Measurements from ENCODE around the gene NOL7.
A peak's percentile ranks its signal among the peaks of the same experiment; 100 is the strongest.

Gene NOL7

DNA sequence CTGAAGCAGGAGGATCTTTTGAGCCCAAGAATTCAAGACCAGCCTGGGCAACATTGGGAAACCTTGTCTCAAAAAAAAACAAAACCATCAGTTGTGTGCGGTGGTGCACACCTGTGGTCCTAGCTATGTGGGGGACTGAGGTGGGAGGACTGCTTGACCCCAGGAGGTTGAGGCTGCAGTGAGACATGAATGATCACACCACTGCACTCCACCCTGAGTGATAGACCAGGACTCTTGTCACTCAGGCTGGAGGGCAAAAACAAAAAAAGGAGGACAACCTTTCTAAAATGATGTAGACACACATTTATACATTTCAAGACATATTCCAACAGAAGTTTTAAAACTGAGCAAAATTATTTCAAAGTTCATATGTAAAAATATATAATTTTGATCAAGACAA, 45.1 kb downstream of the NOL7 start:
- no peak for DNase-seq

DNA sequence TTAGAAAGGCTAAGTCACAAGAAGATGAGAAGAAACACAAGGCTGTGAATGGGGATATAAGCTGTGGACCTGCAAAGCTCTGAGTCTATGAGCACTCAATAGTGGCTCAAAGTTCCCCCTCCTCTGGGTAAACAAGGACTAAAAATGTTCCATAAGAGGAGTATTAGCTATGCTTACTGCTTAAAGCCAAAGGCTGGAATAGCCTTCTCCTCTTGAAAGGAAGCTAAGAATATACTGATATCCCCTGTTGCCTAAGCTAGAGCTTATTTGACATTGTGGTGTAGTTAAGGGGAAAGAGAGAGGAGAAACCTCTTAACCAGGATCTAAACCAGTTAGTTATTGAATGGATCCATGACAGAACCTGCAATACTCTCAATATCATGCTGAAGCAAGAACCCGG, 45.8 kb downstream of the NOL7 start:
- no peak for DNase-seq

DNA sequence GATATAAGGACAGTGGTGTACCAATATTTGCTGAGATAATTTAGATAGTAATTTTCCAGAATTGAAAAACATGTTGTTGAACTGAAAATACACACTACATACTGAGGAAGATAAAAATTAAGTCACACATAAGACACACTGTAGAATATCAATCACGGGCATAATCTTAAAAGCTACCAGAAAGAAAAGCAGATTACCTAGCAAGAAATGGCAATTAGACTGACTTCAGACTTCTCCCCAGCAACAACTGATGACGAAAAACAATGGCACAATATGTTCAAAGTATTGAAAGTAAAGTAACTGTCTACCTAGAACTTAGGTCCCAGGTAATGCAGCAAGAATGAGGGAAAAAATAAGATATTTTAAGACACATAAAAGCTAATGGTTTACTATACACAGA, 46.5 kb downstream of the NOL7 start:
- no peak for DNase-seq

DNA sequence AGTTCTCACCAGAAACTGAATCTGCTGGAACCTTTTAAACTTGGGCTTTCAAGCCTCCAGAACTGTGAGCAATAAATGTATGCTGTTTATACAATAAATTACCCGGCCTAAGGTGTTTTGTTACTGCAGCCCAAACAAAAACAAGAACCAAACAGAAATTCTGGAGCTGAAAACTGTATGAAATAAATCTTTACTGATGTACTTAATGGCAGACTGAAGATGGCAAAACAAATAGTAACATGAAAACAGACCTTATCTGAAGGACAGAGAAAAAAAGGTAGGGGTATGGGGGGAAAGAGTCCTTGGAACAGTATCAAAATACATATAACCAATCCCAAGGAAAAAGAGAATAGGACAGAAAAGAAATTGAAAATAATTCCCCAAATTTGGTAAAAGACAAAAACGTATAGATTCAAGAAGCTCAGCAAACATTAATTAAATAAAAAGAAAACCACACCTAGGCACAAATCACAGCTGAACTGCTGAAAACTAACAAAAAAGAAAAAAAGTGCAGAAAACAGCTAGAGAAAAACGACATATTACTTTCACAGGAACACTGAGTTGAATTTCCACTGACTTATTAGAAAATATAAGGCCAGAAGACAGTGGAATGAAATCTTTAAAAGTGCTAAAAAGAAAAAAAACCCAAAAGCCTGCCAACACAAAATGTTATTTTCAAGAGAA, 47.7 kb downstream of the NOL7 start:
- DNase-seq, result no peak

DNA sequence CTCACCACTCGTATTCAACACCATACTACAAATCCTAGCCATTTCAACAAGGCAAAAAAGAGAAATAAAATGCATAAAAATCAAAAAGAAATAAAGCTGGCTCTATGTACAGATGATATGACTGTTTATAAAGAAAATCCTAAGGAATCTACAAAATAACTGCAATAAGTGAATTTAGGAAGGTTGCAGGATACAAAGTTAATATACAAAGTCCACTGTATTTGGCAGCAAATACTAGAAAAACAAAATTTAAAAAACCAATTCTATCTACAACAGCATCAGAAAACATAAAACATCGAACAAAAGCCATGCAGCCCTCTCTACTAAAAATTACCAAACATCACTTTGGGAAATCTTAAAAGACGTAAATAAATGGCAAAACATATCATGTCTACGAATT, 48.9 kb downstream of the NOL7 start:
- DNase-seq, result no peak

GRCh38 chr6:13664703-13665352, 49.7 kb downstream of the NOL7 start:
- DNase-seq, result no peak

DNA sequence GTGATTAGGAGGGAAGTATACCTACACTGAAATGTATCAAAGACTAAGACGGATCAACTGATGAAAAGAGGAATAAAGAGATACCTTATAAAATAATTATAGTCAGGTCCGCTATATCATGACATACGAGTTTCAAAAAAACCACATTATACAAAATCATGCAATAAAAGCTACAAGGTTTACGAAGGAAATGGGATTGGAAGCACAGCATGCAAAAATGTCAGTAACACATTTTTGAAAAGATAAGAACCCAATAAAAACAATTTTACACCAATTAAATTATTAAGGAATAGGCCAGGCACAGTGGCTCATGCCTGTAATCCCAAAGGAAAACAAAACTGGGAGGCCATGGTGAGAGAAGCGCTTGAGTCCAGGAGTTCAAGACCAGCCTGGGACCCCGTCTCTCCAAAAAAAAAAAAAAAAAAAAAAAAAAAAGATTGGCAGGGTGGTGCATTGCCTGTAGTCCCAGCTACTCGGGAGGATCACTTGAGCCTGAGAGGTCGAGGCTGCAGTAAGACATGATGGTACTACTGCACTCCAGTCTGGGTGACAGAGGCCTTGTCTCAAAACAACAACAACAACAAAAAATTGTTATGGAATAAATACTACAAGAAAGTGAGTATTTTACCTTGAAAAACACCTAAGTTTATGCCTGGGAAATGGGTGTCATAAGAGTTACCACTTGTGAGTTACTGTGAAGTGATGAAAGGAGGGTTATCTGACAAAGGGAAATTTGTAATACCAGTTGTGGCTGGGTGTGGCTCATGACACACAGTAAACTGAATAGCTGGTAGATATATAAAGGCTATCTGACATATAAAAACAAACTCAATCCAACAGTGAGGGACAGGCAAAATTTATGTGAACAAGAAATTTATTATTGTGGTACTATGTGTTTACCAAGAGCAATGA, 51.3 kb downstream of the NOL7 start:
- no peak for DNase-seq

DNA sequence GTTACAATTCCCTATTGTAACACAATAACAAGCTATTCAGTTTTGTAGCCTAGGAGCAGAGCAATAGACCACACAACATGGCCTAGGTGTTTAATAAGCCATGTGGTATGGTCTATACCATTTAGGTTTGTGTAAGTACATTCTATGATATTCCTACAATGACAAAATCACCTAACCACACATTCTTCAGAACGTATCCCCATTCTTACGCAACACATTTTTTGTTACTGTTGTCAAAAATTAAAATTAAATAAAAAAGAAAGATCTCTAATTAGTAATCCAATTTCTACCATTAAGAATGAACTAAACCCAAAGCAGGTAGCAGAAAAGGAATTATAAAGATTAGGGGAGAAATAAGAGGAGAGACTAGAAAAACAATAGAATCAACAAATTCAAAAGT, 52.5 kb downstream of the NOL7 start:
- peak; percentile 18 for DNase-seq

GRCh38 chr6:13668291-13668928, 53.3 kb downstream of the NOL7 start:
- DNase-seq, result peak; percentile 33

- no peak for DNase-seq
These were observed 54.3 kb downstream of the NOL7 start for GRCh38 chr6:13669476-13669875.
